GM18867 (cell line): ENCODE measurements around the gene EGFR.

Experiments used
- ATAC-seq: cut with Tn5 transposase; IDR thresholded peaks from one replicate; pipeline ENCODE4 v1.9.1; 2021; ENCODE audit warnings: mild to moderate bottlenecking, moderate library complexity; ENCODE audit not compliant: unreplicated experiment

The EGFR gene

DNA sequence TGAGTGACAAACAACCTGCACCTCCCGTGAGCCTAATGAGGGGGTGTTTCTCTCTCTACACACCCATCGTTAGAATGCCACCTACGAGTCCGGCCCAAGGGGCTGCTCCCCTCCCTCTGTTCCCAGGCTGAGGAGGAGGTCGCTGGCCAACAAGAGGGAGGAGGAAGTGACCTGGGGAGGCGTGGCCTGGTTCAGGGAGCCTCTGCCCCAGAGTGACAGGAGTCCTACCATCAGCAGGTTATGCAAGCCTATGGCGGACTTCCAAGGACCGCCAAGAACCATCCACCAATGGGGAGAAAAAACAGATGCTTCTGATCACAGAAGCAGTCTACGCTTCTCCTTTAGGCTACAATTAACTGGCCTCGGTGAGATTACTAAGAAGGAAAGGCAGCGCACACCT lies 12.3 kb upstream of the EGFR start:
- ATAC-seq = no peak

DNA sequence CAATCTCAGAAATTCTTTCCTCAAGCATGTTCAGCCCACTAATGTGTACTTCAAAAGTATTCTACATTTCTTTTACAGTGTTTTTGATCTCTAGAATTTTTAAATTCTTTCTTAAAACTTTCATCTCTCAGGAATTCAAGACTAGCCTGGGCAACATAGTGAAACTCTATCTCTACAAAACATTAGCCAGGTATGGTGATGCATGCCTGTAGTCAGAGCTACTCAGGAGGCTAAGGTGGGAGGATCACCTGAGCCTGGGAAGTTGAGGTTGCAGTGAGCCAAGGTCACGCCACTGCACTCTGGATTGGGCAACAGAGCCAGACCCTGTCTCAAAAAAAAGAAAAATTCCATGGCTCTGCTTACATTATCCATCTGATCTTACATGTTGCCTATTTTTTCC lies 5.0 kb upstream of the EGFR start:
- no peak for ATAC-seq

DNA sequence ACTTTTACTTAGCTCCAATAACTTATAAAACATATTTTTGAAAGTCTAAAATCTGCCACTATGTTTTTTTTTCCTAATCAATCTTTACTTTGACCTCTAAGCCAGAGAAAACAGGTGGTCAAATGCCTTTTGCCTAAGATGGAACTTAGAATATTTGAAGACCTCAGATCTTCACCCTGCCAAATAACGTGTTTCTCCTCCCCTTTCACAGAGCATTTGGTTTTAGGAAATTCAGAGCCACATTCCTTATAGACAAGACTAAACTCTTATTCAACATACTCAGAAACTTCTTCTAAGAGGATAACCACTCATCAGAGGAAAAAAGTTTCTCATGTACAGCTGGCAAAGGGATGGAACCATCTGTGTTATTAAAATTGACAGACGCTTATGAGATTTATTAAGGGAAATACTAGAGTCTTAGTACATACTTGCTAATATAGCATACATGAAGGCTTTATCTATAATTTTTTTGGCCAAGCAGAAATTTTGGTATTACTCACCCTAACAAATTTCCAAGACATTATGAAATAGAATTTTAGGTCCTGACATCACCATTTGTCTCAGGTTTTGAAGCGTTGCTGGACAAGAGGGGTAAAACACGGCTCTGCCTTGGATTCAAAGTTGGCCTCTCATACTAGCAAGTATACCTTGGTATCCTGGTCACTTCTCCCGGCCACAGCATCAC lies 2.6 kb upstream of the EGFR start:
- no peak for ATAC-seq

DNA sequence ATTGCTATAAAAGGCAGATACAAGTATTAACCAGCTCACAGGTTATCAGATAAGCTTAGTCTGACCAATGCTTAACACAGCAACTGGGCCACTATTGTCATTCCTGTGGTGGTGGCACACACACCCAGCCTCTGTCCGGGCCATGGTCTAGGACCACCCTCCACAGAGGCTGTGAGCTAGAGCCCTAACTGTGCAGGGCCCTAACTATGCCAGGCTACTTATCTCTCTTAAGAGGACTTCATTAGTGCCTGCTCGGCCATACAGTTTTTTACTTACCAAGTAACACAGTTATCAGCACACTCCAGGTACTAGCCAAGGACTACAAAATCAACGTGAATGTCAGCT lies 2.1 kb upstream of the EGFR start:
- ATAC-seq = no peak

DNA sequence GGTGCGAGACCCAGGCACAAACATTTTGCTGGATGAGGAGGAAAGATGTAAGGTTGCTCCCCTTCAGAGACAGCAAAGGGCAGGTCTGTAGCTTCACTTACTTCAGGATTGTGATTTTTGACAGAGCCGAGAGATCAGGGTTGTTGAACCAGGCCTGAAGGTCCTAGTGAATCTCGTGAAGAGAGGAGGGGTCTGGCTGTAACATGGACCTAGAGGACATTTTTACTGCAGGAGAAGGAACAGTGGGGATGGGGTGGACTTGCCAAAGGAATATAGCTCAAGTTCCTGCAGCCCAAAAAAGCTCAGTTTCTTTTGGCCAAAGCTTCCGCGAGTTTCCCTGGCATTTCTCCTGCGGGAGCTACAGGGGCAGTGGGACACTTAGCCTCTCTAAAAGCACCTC lies 976 bp upstream of the EGFR start:
- ATAC-seq = no peak

GRCh38 chr7:55019191-55019690 lies 424 bp downstream of the EGFR start:
- ATAC-seq = no peak

GRCh38 chr7:55019691-55020465 lies 1.1 kb downstream of the EGFR start:
- no peak for ATAC-seq

DNA sequence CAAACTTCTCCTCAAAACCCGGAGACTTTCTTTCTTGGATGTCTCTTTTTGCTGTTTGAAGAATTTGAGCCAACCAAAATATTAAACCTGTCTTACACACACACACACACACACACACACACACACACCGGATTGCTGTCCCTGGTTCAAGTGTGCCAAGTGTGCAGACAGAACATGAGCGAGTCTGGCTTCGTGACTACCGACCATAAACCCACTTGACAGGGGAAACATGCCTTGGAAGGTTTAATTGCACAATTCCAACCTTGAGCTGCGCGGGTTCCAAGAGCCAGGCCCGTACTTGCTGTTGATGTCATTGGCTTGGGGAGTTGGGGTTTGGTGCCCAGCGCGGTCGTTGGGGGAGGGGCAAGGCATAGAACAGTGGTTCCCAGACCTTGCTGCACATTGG lies 1.7 kb downstream of the EGFR start:
- ATAC-seq = no peak

- ATAC-seq = no peak
Measured at GRCh38 chr7:55021053-55021452, 2.2 kb downstream of the EGFR start.

DNA sequence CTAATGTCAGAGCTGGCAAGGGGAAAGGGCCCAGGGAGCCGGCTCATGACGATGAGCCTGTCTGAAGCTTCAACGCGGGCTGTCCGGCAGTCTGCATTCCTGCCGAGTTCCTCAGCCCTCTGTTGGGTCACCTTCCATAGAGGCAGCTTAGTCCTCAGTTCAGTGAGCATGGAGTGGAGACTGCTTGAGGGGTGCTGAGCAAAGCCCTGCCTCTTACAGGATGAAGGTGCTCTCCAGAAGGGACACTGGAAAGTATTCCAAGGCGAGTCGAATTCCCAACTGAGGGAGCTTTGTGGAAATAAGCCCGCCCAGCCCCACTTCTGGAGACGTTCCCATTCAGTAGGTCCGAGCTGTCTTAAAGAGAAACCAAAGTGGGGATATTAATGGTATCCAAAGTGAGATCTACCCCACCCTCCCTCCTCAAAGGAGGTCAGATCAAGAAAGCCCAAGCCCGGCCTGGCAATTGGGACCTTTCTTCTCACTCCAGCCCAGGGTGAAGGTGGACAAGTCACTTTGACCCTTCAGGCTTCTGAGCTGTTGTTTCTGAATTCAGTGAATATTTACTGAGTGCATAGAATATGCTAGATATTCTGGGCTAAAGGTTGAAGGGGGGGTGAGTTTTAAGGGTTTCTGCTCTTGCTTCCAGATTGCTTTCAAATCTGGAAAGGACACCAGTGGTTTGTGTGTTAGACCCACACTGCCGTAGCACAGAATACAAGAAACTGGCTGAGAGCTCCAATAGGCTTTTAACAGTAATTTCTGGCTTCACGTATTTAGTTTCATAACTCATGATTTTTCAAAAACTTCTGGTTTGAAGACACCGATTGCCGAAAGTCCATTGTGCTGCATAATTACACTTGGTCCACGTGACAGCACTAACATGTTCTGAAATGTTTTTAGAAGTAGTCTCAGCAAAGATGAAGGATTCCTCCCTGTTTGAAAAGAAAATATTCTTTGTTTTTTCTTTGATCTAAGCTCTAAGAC lies 3.5 kb downstream of the EGFR start:
- no peak for ATAC-seq

DNA sequence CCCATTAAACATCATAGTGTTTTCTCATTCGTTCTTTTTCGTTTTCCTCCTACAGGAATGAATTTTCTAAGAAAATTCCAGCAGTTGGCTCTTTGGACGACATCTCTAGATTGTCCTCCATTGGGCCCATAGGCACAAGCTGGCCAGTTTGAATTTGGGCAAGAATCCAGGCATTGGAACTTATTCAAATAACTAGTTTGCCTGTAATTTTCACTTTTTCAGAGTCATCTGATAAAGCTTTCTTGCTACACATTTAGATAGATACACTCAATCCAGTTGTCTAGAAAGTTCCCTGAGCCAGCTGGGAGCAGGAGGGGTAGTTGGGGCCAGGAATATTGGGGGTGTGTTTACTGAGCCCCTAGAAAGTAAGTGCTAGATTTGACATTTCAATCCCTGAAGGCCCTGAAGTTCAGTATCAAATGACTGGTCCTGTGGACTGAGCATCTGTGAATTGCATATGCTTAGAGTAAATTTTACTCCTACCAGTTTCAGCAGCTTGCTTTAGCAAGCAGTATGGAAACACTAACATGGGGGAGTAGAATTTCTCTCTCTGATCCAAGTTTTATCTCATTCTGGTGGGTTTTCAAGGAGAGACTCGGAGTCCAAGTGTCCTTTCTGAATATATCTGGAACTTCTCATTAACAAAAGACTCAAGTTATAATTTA lies 5.2 kb downstream of the EGFR start:
- no peak for ATAC-seq

- ATAC-seq = no peak
Measured at GRCh38 chr7:55024776-55025175, 6.0 kb downstream of the EGFR start.

- no peak for ATAC-seq
Measured at GRCh38 chr7:55026086-55026790, 7.4 kb downstream of the EGFR start.

DNA sequence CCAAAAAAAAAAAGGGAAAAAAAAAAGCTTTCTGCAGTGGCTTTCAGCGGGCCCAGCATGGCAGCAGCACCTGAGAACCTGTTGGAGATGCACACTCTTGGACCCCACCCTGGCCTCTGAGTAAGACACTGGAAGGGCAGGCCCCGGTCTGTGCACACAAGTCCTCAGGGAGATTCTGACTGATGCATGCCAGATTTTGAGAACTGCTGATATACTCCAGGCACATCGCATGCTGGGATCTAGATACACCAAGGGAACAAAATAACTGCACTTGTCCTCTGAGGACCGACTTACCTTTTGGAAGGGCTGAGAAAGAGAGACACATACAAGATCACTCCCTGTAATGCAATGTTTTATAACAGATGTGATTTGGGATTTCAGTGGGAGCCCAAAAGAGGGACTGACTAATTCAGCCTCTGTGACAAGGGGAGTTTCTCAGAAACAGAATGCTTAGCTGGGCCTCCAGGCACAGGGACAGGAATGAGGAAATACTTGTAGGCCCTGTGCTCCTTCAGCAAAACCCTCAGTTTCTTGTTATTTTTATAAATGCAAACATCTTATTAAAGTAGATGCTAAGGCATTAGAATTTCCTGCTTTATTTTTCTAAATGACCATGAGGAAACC lies 8.2 kb downstream of the EGFR start:
- ATAC-seq = no peak

- ATAC-seq = no peak
Measured at GRCh38 chr7:55028011-55028410, 9.2 kb downstream of the EGFR start.

GRCh38 chr7:55030314-55030713 lies 11.5 kb downstream of the EGFR start:
- ATAC-seq = no peak

DNA sequence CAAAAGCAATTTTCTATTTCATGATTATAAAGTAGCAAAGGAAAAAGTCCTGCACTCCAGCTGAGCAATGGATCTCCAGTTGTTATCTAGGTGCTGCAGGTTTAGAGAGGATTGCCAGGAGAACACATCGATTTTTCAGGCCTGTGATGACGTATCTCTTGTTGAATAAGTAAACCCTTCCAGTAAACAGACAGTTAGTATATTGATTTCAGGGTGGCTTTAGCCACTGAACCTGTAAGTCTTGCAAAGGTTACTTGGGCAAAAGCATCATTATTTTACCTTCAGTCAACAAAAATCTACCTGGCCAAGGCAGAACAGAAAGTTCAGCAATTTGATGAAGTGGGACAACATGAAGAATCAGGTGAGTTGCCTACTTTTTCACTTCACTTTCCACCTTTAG lies 12.3 kb downstream of the EGFR start:
- no peak for ATAC-seq

- ATAC-seq = no peak
Measured at GRCh38 chr7:55032069-55032699, 13.4 kb downstream of the EGFR start.

DNA sequence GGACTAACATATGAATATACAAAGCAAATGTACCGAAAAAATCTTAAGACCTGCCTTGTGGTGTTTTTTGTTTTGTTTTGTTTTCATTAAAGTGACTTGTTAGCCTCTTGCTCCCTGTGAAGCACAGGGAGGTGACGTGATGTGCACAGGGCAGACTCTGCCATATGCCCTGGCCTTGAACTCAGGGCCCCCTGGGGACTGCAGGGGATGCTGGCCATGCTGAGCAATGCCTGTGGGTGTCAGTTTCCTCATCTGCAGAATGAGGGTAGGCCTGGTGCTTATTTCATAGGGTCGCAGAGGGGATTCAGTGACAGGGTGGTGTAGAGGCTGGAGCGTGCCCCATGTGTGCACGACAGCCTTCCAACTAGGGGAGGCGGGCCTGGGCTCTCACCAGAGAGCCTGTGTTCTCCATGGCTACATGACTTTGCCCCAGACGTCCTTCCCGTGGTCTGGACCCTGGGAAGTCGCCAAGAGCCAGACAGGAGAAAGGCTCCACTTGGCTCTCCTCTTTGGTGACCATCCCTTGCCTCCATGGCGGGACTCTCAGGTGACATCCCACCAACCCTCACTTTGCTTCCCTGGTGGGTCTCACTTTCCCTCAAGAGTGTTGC lies 14.5 kb downstream of the EGFR start:
- no peak for ATAC-seq
